GM13976 (cell line): ENCODE results near the gene KMT2C.
"Not testable (repeated sequence)": the region's sequence is repeated elsewhere in the genome, so short reads cannot be mapped to it uniquely, and the experiment has no call there.

Source experiments
- DNase-seq: peaks from one replicate; pipeline ENCODE4 v3.0.0; 2012; ENCODE audit warnings: low spot score
- CTCF ChIP-seq: IDR thresholded peaks from 2 replicates; pipeline ENCODE4 v1.5.1; 2012; ENCODE audit warnings: borderline replicate concordance, mild to moderate bottlenecking; ENCODE audit not compliant: insufficient read depth; ENCODE audit errors: extremely low read depth, missing control alignments, control extremely low read depth
- in situ Hi-C: fragments of 300-500 bp; cut with MboI; formaldehyde crosslinking; loops from one replicate; pipeline ENCODE4 v1.12.0; 2022; ENCODE audit warnings: low sequenced_read_pairs, mixed read lengths, inconsistent platforms; ENCODE audit not compliant: unreplicated experiment

KMT2C gene

DNA sequence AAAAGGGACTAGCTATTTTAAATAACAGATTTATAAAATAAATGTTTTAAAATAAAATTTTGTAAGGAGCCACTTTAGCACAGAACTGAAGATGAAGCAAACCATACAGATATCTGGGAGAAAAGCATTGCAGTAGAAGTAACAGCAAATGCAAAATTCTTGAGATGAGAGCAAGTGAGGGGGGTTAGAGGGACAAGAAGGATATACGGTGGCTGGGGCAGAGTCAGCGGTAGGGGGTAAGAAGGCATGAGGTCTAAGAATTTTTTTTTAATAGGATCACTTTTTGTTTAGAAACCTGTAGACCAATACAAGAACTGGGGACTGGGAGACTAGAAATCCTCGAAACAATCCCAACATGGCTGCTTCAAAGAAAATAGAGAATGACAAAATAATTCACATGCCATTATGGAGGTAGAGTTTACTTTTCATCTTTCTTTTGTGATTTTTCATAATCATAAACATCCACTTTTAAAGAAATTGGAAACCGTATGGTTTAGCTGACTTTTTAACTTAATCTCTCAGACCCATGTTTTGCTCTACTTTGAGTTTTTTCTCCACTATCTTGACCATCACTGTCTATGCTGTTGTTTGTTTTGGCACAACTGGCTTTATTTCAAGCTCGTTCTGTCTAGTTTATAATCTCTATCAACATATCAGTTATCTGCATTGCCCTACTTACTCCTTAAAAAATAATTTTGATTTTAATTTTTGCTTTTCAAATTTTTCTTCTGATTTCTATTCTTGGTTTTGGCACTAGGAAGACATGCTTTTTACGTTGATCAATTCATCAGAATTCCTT is 73.5 kb downstream of the KMT2C start:
- TF ChIP-seq CTCF: no peak
- DNase-seq: no peak
- in situ Hi-C loops: no loop called here

DNA sequence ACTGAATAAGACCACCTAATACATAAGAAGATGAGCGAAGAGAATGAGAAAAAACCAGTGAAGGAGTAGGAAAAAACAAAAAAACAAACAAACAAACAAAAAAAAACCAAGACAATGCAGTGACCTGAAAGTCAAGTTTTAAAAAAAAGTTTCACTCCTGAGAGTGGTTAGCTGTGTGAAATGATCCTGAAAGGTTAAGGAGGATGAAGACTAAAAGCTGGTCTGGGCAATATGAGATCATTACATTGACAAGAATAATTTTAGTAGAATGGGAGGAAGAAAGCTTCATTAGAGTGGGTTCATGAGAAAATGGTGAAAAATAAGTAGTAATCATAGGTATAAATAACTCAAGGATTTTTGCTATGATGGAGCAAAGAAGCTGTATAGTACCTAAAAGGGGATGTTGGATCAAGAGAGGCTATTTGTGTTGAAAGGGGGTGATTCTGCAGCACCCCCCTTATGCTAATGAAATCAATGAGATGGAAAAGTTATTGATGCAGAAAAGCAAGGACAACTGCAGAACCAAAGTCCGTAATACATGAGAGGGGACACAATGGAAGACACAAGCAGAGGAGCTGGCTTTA is 80.2 kb downstream of the KMT2C start:
- no peak for TF ChIP-seq CTCF
- no peak for DNase-seq
- in situ Hi-C loops: no loop called here

DNA sequence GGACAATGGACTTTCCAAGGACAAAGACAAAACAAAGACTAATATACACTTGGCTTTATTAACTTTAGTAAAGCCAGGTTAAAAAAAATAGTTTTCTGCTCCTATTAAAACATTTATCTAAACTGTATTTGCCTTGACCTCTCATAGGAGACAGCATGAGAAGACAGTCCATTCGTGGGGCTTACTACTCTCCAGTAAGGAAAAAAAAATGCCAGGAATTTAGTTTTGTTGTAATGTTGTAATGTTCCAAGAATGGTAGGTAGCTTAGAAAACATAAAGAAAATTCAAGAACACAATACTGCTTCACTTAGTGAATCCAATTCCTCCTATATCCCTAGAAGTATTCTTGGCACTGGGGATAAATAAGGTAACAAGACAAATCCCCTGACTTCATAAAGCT is 81.7 kb downstream of the KMT2C start:
- in situ Hi-C loops: no loop called here
- no peak for TF ChIP-seq CTCF
- DNase-seq: no peak

DNA sequence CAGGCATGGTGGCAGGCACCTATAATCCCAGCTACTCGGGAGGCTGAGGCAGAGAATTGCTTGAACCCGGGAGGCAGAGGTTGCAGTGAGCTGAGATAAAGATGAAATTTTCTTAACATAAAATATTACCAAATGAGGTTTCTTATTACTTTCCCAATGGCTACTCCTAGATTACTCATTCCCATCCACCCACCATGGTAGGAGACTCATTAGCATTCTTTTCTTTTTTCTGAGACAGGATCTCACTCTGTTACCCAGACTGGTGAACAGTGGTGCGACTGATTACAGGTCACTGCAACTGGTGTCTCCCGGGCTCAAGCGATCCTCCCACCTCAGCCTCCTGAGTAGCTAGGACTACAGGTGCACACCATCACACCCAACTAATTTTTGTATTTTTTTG is 82.5 kb downstream of the KMT2C start:
- in situ Hi-C loops, DNase-seq: not testable (repeated sequence)

DNA sequence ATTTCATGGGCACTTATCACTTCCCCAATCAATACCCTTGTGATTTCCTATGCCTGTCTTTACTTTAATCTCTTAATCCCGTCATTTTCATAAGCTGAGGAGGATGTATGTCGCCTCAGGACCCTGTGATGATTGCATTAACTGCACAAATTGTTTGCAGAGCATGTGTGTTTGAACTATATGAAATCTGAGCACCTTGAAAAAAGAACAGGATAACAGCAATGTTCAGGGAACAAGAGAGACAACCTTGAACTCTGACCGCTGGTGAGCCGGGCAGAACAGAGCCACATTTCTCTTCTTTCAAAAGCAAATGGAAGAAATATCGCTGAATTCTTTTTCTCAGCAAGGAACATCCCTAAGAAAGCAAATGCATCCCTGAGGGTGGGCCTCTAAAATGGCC is 84.1 kb downstream of the KMT2C start:
- DNase-seq, in situ Hi-C loops: not testable (repeated sequence)

DNA sequence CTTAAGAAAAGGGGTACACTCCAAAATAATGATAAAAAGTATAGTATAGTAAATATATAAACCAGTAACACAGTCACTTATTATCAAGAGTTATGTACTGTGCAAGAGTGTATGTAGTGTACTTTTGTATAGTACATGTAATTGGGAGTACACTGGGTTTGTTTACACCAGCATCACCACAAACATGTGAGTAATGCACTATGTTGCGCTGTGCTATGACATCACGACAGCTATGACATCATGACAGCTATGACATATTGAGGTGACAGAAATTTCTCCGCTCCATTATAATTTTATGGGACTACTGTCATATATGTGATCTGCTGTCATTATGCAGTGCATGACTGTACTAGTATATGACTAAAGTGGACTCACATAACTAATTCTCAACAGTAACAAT is 84.6 kb downstream of the KMT2C start:
- no peak for DNase-seq
- in situ Hi-C loops: no loop called here
- no peak for TF ChIP-seq CTCF

DNA sequence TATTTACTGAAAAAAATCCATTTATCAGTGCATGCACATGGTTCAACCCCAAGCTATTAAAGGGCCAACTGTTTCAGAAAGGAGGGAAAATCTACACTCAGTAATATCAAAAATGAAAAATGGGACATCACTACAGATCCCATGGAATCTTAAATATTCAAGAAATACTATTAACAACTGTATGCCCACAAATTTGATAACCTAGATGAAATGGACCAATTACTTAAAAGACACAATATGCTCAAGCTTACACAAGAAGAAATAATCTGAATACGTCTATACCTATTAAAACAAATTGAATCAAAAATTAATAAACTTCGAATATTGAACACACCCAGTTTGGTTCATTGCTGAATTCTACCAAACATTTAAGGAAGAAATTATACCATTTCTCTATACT is 87.9 kb downstream of the KMT2C start:
- DNase-seq: no peak
- in situ Hi-C loops: loop anchor here (25.0 kb wide), 1 partner anchor 339 kb away; the partner anchor contains the start of gene XRCC2
- no peak for TF ChIP-seq CTCF
